Measurements from ENCODE around the gene GPX2.

The GPX2 gene

DNA sequence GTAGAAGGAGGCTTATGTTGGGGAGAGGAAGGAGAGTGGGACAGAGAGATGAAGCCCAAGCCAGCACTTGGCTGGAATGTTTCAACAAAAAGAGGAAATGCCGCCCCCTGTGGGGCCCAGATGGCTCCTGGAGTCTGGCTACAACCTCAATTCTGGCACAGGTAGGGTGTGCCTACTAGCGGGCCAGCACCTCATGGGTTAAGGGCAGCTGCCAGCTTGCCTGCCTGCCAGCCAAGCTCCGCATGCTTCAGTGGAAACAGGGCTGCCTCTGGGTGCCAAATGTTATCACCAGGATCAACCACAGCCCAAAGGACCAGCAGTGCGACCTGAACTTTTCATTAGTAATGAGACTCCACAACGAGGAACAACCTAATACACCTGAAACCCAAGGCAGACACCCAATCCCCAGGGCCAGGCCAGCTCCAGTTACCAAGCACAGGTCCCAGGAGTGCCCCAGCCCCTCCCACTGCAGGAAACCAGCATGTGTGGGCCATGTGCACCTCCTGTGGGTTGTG, 18.3 kb upstream of the GPX2 start:
- no peak for DNase-seq (ENCODE audit: low read depth)

DNA sequence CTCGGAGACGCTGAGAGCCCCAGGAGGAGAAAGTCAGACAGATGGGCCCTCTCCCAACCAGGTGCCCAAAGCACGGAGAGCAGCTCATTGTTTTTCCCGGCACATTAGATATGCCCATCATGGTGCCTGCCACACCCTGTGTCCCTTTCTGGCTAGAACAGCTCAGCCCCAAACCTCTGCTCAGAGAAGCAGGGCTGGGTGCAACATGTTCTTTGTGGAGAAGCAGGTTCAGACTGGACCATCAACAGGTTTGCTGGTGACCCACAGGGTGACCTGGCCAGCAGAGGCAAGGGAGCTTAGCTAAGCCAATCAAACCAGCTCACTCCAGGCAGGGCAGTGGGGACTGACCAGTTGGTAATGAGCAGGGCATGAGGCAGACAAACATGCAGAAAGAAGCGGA, 16.2 kb upstream of the GPX2 start:
- no peak for DNase-seq (ENCODE audit: low read depth)

DNA sequence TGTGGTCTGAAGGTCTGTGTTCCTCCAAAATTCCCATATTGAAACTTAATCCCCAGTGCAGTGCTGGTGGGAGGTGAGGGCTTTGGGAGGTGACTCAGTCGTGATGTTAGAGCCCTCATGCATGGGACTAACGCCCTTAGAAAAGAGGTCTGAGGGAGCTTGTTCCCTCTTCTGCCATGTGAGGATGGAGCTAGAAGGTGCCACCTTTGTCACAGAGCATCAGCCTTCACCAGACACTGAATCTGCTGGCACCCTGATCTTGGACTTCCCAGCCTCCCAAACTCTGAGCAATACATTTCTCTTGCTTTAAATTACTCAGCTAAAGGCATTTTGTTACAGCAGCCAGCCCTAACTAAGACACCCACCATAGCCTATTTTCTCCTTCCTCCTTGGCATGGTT, 15.7 kb upstream of the GPX2 start:
- no peak for DNase-seq (ENCODE audit: low read depth)

DNA sequence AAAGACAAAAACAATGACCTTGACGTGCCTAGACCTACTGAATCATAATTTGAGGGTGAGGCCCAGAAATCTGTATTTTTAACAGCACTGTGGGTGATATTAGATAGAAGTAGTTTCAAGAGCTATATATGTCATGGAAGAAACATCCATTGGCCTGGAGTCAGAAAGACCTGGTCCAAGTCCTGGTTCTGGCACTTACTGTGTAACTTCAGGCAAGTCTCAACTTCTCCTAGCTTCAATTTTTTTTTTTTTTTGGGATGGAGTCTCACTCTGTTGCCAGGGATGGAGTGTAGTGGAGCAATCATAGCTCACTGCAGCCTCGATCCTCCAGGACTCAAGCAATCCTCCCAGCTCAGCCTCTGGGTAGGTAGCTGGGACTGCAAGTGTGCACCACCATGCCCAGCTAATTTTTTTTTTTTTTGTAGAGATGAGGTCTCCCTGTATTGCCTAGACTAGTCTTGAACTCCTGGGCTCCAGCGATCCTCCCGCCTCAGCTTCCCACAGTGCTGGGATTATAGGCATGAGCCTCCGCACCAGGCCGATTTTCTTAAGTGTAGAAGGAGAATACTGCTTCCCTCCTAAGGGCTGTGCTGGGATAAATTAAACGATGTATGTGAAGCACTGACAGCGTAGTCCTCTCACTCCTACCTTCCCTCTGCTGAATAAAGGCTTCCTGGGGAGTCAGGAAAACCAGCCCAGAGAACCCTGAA, 14.3 kb upstream of the GPX2 start:
- no peak for DNase-seq (ENCODE audit: low read depth)

DNA sequence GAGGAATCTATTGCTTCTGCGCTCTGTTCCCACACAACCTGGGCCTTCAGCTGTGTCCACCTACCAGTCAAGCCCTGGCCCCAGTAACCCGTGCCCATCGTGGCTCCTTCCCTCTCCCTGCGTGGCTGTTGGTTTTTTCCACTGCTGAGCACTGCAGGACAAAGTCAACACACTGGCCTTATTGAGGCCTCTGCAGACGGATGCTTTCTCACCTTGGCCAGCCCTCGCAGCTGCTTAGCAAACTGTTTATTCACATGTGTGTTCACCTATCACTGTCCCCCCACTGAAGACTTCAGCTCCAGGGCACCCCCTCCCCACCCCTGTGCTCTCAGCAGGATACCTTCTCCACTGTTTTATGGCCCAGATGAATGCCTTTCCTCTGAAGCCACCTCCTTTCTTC, 12.8 kb upstream of the GPX2 start:
- DNase-seq (ENCODE audit: low read depth) = no peak

DNA sequence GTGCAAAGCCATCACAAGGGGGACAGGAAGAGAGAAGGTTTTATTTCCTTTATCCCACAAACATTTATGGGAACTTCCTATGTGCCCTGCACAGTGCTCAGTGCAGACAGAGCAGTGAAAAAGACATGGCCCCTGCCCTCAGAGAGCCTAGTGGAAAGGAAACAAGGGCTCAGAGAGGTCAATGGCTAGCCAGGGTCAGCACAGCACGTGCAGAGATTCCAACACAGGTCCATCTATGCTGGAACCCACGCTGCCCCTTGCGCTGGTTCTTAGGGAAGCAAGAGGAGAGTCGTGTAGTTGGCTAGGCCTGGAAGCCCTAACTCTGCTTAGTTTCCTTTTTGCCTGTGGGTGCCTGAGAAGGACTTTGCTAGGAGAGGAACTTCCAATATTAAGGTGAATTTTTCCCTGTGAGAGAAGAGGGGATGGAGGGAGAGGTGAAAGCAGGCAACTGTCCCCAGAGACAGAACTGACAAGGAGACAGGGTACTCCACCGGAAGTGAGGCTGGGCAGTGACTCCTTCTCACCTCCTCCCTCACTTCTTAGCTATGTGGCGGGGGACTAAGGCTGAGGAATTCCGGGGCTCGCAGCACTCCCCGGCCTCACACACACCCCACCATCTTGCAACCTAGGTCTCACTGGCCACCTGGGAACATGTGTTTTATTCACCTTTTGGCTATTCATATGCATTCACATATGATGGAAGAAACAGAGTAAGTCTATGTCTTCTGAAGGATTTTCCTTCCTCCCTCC, 12.1 kb upstream of the GPX2 start:
- no peak for DNase-seq (ENCODE audit: low read depth)

DNA sequence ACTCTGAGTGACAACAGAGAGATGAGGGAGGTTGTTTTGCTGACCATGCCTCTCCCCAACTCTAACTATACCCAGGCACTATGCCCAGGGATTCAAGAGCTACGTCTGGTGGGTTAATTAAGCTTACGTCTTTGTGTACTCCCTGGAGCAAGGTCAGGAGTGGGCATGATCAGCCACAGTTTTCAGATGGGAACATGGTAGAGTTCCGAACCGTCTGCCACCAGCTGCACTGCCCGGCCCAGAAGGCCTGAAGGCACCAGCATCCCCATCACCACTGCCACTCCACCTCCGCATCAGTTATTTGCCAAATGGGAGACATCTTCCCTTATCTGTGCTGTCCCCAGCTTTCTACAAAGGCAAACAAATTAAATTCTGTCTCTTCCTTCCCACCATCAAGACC, 11.1 kb upstream of the GPX2 start:
- DNase-seq (ENCODE audit: low read depth) = no peak

DNA sequence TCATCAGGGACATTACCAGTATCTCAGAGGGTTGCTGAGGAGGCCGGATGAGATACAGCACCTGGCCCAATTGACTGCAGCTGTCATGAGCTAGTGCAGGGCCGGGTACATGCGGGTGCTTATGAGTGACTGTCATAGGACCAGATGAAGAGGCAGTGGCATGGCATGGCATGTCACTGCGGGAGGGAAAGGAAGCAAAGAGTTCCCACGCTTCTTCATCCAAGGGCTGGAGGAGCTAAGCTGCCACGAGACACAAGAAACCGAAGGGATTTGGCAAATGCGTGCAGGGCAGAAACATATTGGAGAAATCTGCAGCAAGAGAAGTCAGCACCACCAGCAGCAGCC, 10.7 kb upstream of the GPX2 start:
- no peak for DNase-seq (ENCODE audit: low read depth)

DNA sequence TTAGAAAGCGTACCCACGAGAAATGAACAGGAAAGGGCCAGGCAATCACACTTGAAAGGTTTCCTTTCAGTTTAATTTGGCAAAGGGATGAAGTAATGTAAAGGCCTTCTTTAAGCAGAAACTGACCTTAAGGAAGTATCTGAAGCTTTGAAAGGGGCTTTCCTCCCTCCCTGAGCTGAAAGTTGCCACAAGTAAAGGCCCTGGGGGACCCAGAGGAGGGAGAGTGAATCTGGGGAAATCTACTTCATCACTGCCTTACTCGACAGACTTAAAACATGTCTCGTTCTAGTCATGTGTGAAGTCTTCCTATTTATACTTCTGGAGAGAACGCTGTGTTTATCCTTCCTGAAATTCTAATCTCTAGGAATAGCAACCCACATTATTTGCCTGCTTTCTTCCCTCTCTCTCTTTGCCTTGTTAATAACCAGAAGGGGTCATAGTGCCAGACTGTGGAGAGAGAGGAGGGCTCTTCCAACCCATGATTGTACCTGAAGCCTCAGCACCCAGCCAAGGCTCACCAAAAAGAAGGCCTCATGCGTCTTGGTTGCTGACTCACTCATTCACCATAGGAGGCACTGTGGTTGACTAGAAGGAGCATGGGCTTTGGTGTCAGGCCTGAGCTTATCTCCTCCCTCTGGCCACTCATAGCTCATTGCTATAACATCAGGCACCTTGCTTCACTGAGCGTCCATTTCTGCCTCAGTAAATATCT, 10.2 kb upstream of the GPX2 start:
- no peak for DNase-seq (ENCODE audit: low read depth)

DNA sequence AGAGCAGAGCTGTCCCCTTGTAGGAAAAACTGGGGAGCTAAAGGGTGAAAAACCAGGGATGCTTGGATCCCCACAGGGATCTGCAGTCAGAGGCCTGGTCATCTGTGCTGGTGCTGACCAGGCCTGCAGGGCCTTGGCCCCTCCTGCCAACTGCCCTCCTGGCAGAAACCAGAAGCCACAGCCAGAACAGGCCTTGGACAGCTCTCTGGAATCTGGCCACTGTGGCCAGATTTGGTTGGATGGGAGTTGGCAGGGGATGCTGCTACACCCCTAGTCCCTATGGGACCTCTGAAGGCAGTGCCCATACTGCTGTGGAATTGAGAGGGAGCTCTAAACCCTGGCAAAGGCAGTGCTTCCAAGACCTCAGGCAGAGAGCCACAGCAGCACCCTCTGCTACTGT, 9.2 kb upstream of the GPX2 start:
- no peak for DNase-seq (ENCODE audit: low read depth)

DNA sequence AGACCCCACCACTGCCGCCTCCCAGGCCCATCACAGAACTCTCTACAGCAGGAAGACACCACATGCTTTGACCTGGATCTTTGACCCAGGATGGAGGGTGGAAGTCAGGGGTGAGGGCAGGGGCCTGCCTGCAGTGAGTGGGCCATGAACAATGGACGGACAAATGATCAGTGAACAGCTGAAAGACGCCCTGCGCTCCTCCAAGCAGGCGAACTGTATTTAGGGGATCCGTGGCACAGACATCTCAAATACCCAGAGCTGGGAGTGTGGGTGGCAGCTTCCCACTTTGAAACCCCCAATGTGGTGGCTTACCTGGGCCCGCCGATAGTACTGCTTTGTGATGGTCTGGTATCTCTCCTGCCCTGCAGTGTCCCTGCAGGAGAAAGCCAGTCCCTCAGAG, 8.7 kb upstream of the GPX2 start:
- no peak for DNase-seq (ENCODE audit: low read depth)

DNA sequence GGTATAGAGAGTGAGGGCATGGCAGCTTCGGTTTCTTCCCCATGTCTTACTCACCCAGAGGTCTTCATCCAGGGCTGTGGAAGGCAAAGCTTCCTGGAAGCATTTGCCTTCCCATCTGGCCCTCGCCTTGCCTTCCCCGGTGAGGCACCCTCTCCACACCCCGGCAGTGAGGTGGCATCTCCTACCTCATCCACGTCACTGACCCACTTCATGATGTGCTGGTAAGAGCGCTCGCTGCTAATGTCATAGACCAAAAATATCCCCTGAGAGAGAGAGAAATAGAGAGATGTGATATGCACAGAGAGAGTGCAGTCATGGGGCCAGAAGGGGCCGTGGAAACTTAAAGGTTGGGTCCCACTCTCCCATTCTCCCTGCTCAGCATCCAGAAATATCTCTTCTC, 8.3 kb upstream of the GPX2 start:
- no peak for DNase-seq (ENCODE audit: low read depth)

DNA sequence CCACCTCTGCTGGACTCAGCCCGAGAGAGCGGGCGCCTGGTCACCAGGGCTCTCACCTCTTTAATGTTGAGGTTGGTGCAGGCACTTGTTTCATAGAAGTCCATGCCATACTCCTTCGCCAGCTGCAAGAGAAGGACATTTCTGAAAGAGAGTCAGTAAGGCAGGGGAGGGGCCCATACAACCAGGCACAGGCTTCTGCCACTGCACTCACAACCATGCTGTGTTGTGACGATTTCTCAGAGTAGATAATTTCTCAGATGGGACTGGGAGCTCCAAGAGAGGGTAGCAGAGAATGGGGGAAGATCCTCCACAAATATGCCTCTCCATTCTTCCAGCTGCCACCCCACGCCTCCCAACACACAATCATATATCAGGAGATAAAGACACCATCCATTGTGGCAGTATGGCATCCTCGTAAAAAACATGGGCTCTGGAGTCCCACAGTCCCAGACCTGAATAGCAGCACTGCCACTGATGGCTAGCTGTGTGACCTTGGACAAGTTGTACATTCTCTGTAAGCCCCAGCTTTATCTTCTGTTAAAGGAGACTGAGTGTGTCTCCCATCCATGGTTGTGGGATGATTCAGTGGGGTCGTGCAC, 6.2 kb upstream of the GPX2 start:
- DNase-seq (ENCODE audit: low read depth) = no peak

DNA sequence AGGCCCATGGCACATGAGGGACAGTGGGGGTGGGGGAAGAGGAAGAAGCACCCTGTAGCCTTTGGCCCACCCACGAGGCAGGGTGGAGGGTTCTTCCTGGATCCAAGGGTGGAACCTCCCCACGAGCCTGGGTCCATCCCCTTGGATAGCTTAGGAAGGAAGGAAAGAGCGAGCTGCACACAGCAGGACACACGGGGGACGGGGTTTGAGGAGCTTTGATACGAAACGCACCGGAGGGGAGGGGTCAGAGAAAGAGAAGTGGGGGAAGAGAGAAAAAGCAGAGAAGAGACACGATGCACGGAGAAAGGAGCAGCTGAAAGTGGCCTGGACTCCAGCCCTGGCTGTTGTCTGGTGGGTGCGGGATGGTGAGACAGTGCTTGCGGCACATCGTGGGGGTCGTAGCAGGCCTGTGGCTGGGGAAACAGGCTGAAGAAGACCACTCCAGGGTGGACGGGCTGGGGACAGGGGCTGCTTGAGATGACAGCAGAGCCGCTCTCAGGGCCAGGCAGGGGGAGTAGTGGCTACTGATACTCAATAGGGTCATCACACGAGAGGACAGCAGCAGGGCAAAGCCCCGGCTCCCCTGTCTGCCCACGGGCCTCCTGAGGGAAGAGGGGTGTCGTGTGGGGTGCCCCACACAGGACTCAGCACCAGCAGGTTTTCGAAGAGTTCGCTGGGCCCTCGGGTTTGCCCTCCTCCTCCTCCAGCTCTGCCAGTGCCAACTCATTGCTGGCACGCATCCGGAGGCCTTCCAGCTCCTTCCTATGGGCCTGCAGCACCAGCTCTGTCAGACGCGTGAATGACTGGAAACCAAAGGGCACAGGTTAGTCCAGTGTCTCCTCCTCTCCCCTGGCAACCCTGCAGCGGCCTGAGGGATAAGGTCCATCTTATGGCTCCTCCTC, 5.4 kb upstream of the GPX2 start:
- no peak for DNase-seq (ENCODE audit: low read depth)

DNA sequence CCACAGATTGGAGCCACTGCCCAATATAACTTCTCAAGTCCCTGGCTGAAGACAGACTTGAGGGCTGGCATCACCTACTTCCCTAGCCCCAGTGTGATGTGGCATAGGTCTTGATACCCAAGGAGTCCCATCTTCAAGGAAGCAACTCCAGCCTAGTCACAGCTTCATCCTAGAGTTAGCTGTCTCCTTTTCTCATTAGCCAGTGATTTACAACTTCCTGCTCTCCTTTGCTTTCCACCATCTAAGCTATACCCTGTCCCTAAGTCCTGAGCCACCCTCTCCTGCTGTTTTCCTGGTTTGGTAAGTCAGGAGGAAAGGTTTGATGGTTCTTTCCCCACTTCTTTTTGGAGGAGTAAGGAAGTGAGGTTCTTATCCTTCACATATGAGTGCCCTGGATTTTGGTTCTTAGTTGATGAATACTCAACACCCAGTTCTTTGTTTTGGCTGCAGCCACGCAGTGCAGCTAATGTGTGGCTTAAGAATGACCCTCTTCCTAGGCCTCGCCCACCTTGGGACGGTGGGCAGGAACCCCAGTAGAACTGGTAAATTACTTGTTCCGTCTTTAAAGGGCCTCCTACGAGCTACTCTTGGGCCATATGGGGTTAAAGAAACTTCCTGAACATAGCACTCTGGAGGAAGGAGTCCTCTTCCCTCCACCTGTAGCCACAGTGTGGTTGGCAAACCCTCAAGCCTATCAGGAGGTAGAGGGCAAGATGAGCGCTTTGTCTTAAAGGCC, 3.9 kb upstream of the GPX2 start:
- no peak for DNase-seq (ENCODE audit: low read depth)

DNA sequence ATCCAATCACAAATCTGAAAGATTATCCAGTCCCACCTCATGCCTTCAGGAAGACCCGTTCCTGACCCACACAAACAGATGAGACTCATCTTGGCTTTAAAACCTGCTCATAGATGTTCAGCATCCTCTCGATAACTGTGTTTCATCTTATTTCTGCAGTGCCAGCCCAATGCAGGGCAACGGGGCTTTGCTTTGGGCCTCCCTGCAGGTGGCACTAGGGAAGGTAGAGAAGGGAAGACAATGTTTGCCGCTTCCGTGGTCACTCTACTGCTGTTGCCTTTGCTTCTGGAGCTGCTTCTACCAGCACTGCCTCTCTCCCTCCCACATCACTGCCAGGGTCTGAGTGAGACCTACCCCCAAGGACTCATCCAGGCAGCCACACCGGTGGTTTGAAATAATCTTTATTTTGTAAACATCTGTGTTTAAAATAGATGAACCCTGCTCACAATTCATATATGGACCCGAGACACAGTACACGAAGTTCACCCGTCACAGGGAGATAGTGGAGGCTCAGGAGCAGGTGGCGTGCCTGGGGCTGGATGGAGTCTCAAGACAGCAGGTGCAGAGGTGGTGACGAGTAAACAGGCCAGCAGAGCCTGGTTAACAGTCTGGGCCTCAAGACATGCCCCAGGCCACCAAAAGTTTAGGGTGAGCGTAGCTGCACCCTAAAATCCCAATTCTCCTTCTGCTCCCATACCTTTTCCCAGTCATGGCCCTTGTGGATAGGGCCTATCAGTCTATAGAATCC, 3.1 kb upstream of the GPX2 start:
- no peak for DNase-seq (ENCODE audit: low read depth)

DNA sequence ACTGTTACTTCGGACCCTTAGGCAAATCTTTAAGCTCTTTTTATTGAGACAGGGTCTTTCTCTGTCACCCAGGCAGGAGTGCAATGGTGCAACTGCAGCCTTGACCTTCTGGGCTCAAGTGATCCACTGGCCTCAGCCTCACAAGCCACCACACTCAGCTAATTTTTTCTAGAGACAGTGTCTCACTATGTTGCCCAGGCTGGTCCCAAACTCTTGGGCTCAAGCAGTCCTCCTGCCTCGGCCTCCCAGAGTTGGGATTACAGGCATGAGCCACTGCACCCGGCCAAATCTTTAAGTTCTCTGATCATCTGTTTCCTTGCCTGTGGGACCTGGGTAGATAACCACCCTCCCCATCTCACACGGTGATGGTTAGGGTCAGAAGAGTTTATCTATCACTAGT, 2.3 kb upstream of the GPX2 start:
- no peak for DNase-seq (ENCODE audit: low read depth)

DNA sequence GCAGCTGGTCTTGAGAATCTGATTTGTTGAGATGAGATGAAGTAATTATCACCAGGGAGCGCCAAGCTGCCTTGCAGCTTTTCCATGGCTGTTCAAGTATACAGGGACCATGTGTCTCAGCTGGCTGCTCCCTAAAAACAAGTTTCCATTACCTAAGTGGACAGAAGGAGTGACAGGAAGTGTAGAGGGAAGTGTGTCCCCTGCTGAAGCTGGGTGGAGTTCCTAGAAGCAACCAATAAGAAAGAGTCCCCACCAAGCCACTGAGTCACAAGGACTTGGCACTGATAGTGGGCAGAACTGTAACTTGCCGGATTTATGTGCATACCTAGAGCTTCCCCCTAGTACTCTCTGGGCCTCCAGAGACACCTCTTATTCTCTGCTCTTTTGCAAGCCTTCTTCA, 1.5 kb upstream of the GPX2 start:
- DNase-seq (ENCODE audit: low read depth) = no peak

DNA sequence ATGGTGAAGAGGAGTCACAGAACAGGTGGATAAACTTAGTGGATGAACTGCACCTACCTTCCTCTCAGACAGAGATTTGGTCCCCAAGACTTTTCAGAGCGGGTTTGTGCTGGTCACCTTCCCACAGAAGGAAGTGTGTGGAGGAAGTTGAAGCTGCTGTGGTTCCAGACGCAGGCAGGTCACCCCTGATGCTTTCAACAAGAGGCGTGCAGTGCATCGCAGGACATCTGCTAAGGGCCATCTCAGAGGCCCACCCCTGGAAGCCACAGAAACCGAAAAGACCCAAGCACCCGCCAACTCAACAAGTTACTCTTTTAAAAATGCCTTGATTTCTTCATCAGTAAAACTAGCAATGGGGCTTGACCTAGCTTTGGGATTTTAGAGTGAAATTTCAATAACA, 1.0 kb upstream of the GPX2 start:
- DNase-seq (ENCODE audit: low read depth) = no peak

DNA sequence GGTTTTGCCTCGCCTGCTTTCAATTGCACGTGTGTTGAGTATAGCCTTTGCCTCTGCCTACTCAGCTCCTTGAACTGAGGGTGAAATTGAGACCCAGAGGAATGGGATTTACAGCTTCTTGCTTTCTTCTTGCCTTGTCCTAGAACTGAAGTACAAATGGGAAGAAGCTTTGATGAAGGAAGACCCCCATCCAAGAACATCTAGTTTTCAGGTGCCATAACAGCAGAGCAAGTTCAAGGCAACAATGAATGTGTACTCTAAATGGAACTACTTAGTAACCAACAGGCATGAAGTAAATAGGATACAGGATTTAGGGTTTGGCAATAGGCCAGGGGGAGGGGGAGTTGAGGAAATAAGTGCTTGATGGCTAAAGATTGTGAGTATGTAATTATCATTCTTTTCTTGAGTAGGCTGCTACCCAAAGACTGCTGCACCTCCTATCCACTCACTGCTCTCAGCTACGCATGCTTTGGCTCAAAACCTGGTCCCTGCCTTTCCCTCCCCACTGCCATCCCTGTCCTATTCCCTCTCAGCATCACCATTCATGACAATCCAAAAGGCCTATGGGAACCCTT, 2.1 kb downstream of the GPX2 start:
- DNase-seq (ENCODE audit: low read depth) = no peak
